Uterus (tissue), 2 donors: ENCODE results near the gene HS3ST4.

ENCODE experiments used
- CTCF ChIP-seq, 4 experiments: fragments of 200-600 bp in 2 of 4; fragments of 450-650 bp in 2 of 4; sonication (generic) in 2 of 4; IDR thresholded peaks; one replicate each; pipeline ENCODE4 v1.5.1; 2016 to 2019; ENCODE audit warnings: antibody characterized with exemption in 4 of 4, mild to moderate bottlenecking in 2 of 4, moderate library complexity in 1 of 4
- POLR2A ChIP-seq, 2 donors: fragments of 450-650 bp; IDR thresholded peaks; one replicate each; pipeline ENCODE4 v1.6.1; 2016; ENCODE audit warnings: antibody characterized with exemption in 2 of 2, mild to moderate bottlenecking in 1 of 2, moderate library complexity in 1 of 2

GRCh38 chr16:25841761-25842160 lies 150.0 kb downstream of the HS3ST4 start:
- no peak for TF ChIP-seq CTCF (IDR thresholded peaks at IDR 0.05)
- TF ChIP-seq POLR2A (IDR thresholded peaks at IDR 0.05) = no peak
